HG02642 (cell line): ENCODE data around the gene CTTNBP2NL.
A peak's percentile ranks its signal among the peaks of the same experiment; 100 is the strongest.
"Not testable (repeated sequence)": the region's sequence is repeated elsewhere in the genome, so short reads cannot be mapped to it uniquely, and the experiment has no call there.

Experiments
- ATAC-seq: cut with Tn5 transposase; IDR thresholded peaks from one replicate; pipeline ENCODE4 v1.9.1; 2021; ENCODE audit warnings: mild to moderate bottlenecking; ENCODE audit not compliant: unreplicated experiment, poor library complexity

The CTTNBP2NL gene

GRCh38 chr1:112457955-112458354 lies 61.9 kb downstream of the CTTNBP2NL start:
- no peak for ATAC-seq

GRCh38 chr1:112458756-112459155 lies 62.7 kb downstream of the CTTNBP2NL start:
- no peak for ATAC-seq

GRCh38 chr1:112460615-112461014 lies 64.6 kb downstream of the CTTNBP2NL start:
- ATAC-seq, result no peak

- ATAC-seq, result no peak
These were observed 65.3 kb downstream of the CTTNBP2NL start for GRCh38 chr1:112461200-112461871.

GRCh38 chr1:112462953-112463279 lies 66.9 kb downstream of the CTTNBP2NL start:
- no peak for ATAC-seq

- ATAC-seq, result no peak
These were observed 68.5 kb downstream of the CTTNBP2NL start for GRCh38 chr1:112464501-112464900.

- ATAC-seq, result no peak
These were observed 69.1 kb downstream of the CTTNBP2NL start for GRCh38 chr1:112465122-112465521.

- ATAC-seq, result peak; percentile 87
These were observed 70.2 kb downstream of the CTTNBP2NL start for GRCh38 chr1:112466078-112466660.

GRCh38 chr1:112470324-112470723 lies 74.3 kb downstream of the CTTNBP2NL start:
- ATAC-seq, result not testable (repeated sequence)

- no peak for ATAC-seq
These were observed 75.0 kb downstream of the CTTNBP2NL start for GRCh38 chr1:112470966-112471365.

GRCh38 chr1:112472142-112472541 lies 76.1 kb downstream of the CTTNBP2NL start:
- ATAC-seq, result no peak

- ATAC-seq, result no peak
These were observed 81.5 kb downstream of the CTTNBP2NL start for GRCh38 chr1:112477550-112477949.

GRCh38 chr1:112478314-112478713 lies 82.3 kb downstream of the CTTNBP2NL start:
- no peak for ATAC-seq

- not testable (repeated sequence) for ATAC-seq
These were observed 90.0 kb downstream of the CTTNBP2NL start for GRCh38 chr1:112486063-112486462.

GRCh38 chr1:112487686-112488085 lies 91.7 kb downstream of the CTTNBP2NL start:
- ATAC-seq, result not testable (repeated sequence)

GRCh38 chr1:112488141-112488540 lies 92.1 kb downstream of the CTTNBP2NL start:
- ATAC-seq, result no peak

GRCh38 chr1:112492076-112492475 lies 96.1 kb downstream of the CTTNBP2NL start:
- ATAC-seq, result no peak

GRCh38 chr1:112493351-112493750 lies 97.3 kb downstream of the CTTNBP2NL start:
- no peak for ATAC-seq

GRCh38 chr1:112496290-112496689 lies 100.3 kb downstream of the CTTNBP2NL start:
- no peak for ATAC-seq

- peak; percentile 64 for ATAC-seq
These were observed 106.0 kb downstream of the CTTNBP2NL start for GRCh38 chr1:112501810-112502641.

- no peak for ATAC-seq
These were observed 106.8 kb downstream of the CTTNBP2NL start for GRCh38 chr1:112502826-112503225.
